PC-3 (cell line): ENCODE data around the gene LCE1D.

Experiments
- CTCF ChIP-seq: fragments of 300-600 bp; sonication (generic); conservative IDR thresholded peaks from 2 replicates; pipeline ENCODE4 v1.5.1; 2017; ENCODE audit warnings: antibody characterized with exemption, low read depth, mild to moderate bottlenecking, low read length
- EZH2 ChIP-seq: fragments of 300-600 bp; sonication (generic); IDR thresholded peaks from one replicate; pipeline ENCODE4 v1.6.1; 2017; ENCODE audit warnings: antibody characterized with exemption, mild to moderate bottlenecking, low read length; ENCODE audit not compliant: unreplicated experiment
- EZH2phosphoT487 ChIP-seq: fragments of 300-600 bp; sonication (generic); IDR thresholded peaks from 2 replicates; pipeline ENCODE4 v1.6.1; 2018; ENCODE audit warnings: mild to moderate bottlenecking, antibody characterized with exemption, low read length, borderline replicate concordance

GRCh38 chr1:152776361-152776760, 20.2 kb upstream of the LCE1D start:
- TF ChIP-seq CTCF, result no peak
- no peak for TF ChIP-seq EZH2phosphoT487
- no peak for TF ChIP-seq EZH2
